Activated CD8-positive, alpha-beta T cell treated with anti-CD3 and anti-CD28 coated beads, Interleukin-2, amount 10 ng/mL, durations not matched to agents 7 days and 5 days (primary cell): Measurements from ENCODE around the gene TGFBR2. TPM values are rescaled to one million over a fixed set of nuclear protein-coding genes. Genes with fewer than 3 reads are reported as not detected.
A peak's percentile ranks its signal among the peaks of the same experiment; 100 is the strongest.
"Not testable (repeated sequence)": the region's sequence is repeated elsewhere in the genome, so short reads cannot be mapped to it uniquely, and the experiment has no call there.

Source experiments
- ATAC-seq: fragments of 150-1000 bp; cut with Tn5 transposase; one replicate; pipeline ENCODE4 v1.10.0; 2021; ENCODE audit warnings: moderate library complexity
- CTCF ChIA-PET: fragments of 350-600 bp; sonication (Branson Sonifier 250); formaldehyde crosslinking; loops from one replicate; lab custom pipeline; 2021; ENCODE audit warnings: antibody characterized with exemption; lab: Charles Lee
- POLR2A ChIA-PET: fragments of 350-600 bp; sonication (Branson Sonifier 250); formaldehyde crosslinking; loops from one replicate; lab custom pipeline; 2021; ENCODE audit warnings: antibody characterized with exemption; lab: Charles Lee
- DNase-seq: peaks from one replicate; pipeline ENCODE4 v3.0.0-alpha.2; 2020
- H3K27ac Mint-ChIP-seq: one replicate; pipeline ENCODE4 v1.8.0; 2021; ENCODE audit warnings: mild to moderate bottlenecking, mixed read lengths
- H3K27me3 Mint-ChIP-seq: one replicate; pipeline ENCODE4 v1.8.0; 2021; ENCODE audit warnings: low read depth, mixed read lengths
- H3K36me3 Mint-ChIP-seq: one replicate; pipeline ENCODE4 v1.8.0; 2021; ENCODE audit warnings: low read depth, mixed read lengths
- H3K4me1 Mint-ChIP-seq: one replicate; pipeline ENCODE4 v1.8.0; 2021; ENCODE audit warnings: low read depth, mixed read lengths
- H3K4me3 Mint-ChIP-seq: one replicate; pipeline ENCODE4 v1.8.0; 2021; ENCODE audit warnings: mild to moderate bottlenecking, mixed read lengths
- H3K9me3 Mint-ChIP-seq: one replicate; pipeline ENCODE4 v1.8.0; 2022; ENCODE audit warnings: mixed read lengths; ENCODE audit not compliant: insufficient read depth
- total RNA-seq, 2 experiments: library from RNA; stranded (reverse); gene quantifications; one replicate each; pipeline ENCODE4 v1.2.3, GENCODE V29; 2021

The TGFBR2 gene
- total RNA-seq, 2 experiments from 2014 or later = 62.7 to 64.5 TPM

GRCh38 chr3:30620402-30621360, 14.3 kb downstream of the TGFBR2 start:
- no peaks in the 10 kb centered on the region for H3K27me3 Mint-ChIP-seq
- CTCF ChIA-PET = interaction anchor here (0.7 to 11.3 kb wide), 6 partner anchors 10 to 272 kb away, joined by 3 to 91 read pairs (median 4); partner anchors contain the start of gene TGFBR2
- POLR2A ChIA-PET = interaction anchor here (0.7 to 1.9 kb wide), 4 partner anchors 9 to 14 kb away, joined by 3 to 6 read pairs (median 4); partner anchors contain the start of gene TGFBR2
- H3K9me3 Mint-ChIP-seq = no peaks in the 10 kb centered on the region
- peak; percentile 56 for ATAC-seq
- H3K36me3 Mint-ChIP-seq = peaks cover 78% of the 10 kb centered on the region
- DNase-seq = no peak
- H3K4me1 Mint-ChIP-seq = peaks cover 92% of the 10 kb centered on the region
- peak overlapping the region; percentile 88 for H3K27ac Mint-ChIP-seq
- peak overlapping the region; percentile 59 for H3K4me3 Mint-ChIP-seq

DNA sequence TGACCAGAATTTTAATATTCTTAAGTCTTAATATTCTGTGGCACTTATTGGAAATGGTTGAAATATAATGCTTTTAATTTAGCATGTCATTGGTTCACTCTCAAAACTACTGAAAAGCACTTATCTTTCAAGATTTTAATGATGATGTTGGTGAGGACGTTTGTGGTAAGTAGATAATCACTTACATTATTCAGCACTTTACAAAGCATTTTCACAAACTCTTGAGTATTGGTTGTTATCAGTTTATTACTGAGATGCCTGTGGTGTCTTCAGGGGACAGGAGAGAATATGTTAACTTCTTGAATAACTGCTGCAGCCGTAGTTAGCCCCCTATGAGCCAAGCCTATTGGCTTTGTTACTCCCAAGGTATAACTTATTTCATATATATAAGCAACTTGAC, 15.2 kb downstream of the TGFBR2 start:
- no peak for DNase-seq
- ChIA-PET CTCF (interaction anchor here (0.8 to 1.9 kb wide), 2 partner anchors 11 to 20 kb away, joined by 3 to 5 read pairs; no protein-coding TSS in a partner anchor), POLR2A (interaction anchor here (1.3 to 1.9 kb wide), 2 partner anchors 8 to 14 kb away, joined by 3 to 5 read pairs; no protein-coding TSS in a partner anchor)
- no peaks in the 10 kb centered on the region for H3K9me3 Mint-ChIP-seq
- H3K4me3 Mint-ChIP-seq = peak overlapping the region; percentile 39
- peak overlapping the region; percentile 65 for H3K27ac Mint-ChIP-seq
- ATAC-seq = no peak
- peaks cover 82% of the 10 kb centered on the region for H3K36me3 Mint-ChIP-seq
- no peaks in the 10 kb centered on the region for H3K27me3 Mint-ChIP-seq
- H3K4me1 Mint-ChIP-seq = peaks cover 93% of the 10 kb centered on the region

DNA sequence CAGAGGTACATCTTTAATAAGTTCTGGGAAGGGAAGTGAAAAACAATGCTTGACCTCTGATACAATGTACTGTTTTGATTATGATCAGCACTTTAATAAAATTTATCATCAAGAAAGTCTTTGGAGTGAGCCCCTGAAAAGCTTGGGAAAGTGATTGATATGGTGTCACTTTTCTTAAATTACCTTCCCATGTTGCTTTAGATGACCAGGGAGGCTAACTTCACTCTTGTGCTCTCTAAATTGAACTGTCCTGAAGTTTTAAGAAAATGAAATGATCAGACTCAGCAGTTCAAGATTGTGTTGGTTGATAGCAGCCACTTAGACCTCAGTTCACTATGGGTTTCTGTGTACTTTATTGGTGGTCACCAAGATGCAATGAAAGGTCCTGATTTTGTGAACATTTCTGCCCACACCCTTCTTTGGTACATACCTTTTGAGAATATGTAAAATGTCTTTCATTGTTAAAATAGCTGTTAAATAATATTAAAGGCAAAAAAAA, 15.7 kb downstream of the TGFBR2 start:
- no peaks in the 10 kb centered on the region for H3K27me3 Mint-ChIP-seq
- ATAC-seq = no peak
- POLR2A ChIA-PET = interaction anchor here (0.7 to 1.5 kb wide), 6 partner anchors 9 to 25 kb away, joined by 3 to 8 read pairs (median 4); partner anchors contain the start of gene TGFBR2

GRCh38 chr3:30622790-30623189, 16.4 kb downstream of the TGFBR2 start:
- DNase-seq (no peak), ATAC-seq (no peak)
- POLR2A ChIA-PET = interaction anchor here (0.7 to 1.5 kb wide), 10 partner anchors 8 to 36 kb away, joined by 3 to 8 read pairs (median 4); partner anchors contain the start of gene TGFBR2
- Mint-ChIP-seq H3K4me1 (peaks cover 91% of the 10 kb centered on the region), H3K4me3 (peak overlapping the region; percentile 58), H3K36me3 (peaks cover 78% of the 10 kb centered on the region), H3K27me3 (no peaks in the 10 kb centered on the region), H3K27ac (peak overlapping the region; percentile 65), H3K9me3 (no peaks in the 10 kb centered on the region)
- CTCF ChIA-PET = interaction anchor here (0.7 to 1.2 kb wide), 4 partner anchors 10 to 71 kb away, joined by 3 to 4 read pairs (median 3); no protein-coding TSS in a partner anchor

More for the DNA sequence above, 15.7 kb downstream of the TGFBR2 start:
- H3K27ac Mint-ChIP-seq = peak overlapping the region; percentile 65
- H3K36me3 Mint-ChIP-seq = peaks cover 79% of the 10 kb centered on the region
- peak overlapping the region; percentile 58 for H3K4me3 Mint-ChIP-seq
- CTCF ChIA-PET = interaction anchor here (0.7 to 1.2 kb wide), 2 partner anchors 9 to 71 kb away, joined by 3 to 4 read pairs; no protein-coding TSS in a partner anchor
- peaks cover 92% of the 10 kb centered on the region for H3K4me1 Mint-ChIP-seq
- H3K9me3 Mint-ChIP-seq = no peaks in the 10 kb centered on the region
- DNase-seq = no peak

GRCh38 chr3:30623351-30623750, 16.9 kb downstream of the TGFBR2 start:
- ChIA-PET POLR2A (interaction anchor here (0.7 to 1.5 kb wide), 7 partner anchors 8 to 36 kb away, joined by 3 to 8 read pairs (median 5); partner anchors contain the start of gene TGFBR2), CTCF (interaction anchor here (1.0 to 2.4 kb wide), 3 partner anchors 8 to 16 kb away, joined by 3 to 8 read pairs (median 3); no protein-coding TSS in a partner anchor)
- DNase-seq (no peak), ATAC-seq (no peak)
- Mint-ChIP-seq H3K4me3 (peak overlapping the region; percentile 58), H3K9me3 (no peaks in the 10 kb centered on the region), H3K27ac (peak overlapping the region; percentile 65), H3K36me3 (peaks cover 75% of the 10 kb centered on the region), H3K27me3 (no peaks in the 10 kb centered on the region), H3K4me1 (peaks cover 91% of the 10 kb centered on the region)

DNA sequence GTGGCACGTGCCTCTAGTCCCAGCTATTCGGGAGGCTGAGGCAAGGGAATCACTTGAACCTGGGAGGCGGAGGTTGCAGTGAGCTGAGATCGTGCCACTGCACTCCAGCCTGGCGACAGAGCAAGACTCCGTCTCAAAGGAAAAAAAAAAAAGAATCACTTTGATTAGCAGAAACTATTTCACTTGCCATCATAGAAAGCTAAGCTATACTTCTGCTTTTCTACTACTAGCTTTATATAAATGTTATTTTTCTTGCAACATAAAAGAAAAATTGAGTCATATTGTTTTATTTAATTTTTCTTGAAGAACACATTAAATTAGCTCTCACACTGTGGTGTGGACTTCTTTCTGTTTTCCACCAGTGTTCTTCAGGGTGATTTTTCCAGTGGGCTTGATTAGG, 18.1 kb downstream of the TGFBR2 start:
- peak overlapping the region; percentile 65 for H3K27ac Mint-ChIP-seq
- CTCF ChIA-PET = interaction anchor here (1.1 to 2.4 kb wide), 5 partner anchors 9 to 34 kb away, joined by 3 to 8 read pairs (median 5); partner anchors contain the start of gene TGFBR2
- not testable (repeated sequence) for H3K9me3 Mint-ChIP-seq

DNA sequence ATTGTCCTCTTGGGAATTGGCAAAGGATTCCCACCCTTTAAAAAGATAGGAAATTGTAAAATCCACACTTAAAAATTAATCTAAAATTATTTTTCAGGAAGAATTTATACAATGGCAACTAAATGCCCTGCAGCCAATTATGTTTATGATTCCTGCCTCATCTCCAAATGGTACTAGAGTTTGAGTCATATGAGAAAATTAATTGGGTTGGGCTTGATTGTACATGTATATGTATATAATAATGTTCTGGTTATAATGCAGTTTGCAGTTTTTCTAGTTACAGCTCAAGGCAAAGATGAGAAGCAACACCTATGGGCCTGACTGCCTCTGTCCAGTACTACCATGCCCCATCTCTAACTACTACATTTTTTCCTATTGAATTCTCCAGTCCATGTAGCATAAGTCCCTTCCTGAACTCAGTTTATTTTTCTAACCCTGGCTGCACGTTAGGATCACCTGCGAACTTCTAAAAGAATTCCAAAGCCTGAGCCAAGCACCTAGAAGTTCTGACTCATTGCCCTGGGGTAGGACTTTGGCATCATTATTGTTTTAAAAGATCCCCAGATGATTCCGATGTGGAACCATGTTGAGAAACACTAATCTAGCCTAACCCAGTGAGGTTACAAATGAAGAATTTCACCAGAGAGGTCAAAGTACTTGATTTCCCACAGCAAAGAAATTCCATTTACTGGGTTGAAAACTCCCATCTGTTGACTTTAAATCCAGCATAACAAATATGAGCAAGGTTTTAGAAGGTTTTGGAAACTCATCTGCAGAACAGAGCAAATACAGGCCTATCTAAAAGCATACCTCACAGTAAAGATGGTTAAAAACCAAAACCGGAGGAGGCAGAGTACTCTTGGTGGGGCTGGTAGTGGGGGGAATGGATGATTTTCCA, 19.4 kb downstream of the TGFBR2 start:
- Mint-ChIP-seq H3K36me3 (peaks cover 75% of the 10 kb centered on the region), H3K27me3 (no peaks in the 10 kb centered on the region), H3K27ac (peak overlapping the region; percentile 68), H3K9me3 (no peaks in the 10 kb centered on the region), H3K4me1 (peaks cover 91% of the 10 kb centered on the region), H3K4me3 (no peak overlapping the region)
- DNase-seq = no peak
- ChIA-PET CTCF (interaction anchor here (1.0 to 2.4 kb wide), 6 partner anchors 10 to 291 kb away, joined by 3 to 8 read pairs (median 4); partner anchors contain the start of gene TGFBR2), POLR2A (interaction anchor here (0.6 to 0.8 kb wide), 3 partner anchors 18 to 23 kb away, joined by 3 read pairs; partner anchors contain the start of gene TGFBR2)
- no peak for ATAC-seq

More for the DNA sequence above, 18.1 kb downstream of the TGFBR2 start:
- H3K36me3 Mint-ChIP-seq = peaks cover 75% of the 10 kb centered on the region
- peak; percentile 18 for DNase-seq
- ATAC-seq, H3K4me3 Mint-ChIP-seq, H3K27me3 Mint-ChIP-seq: not testable (repeated sequence)
- POLR2A ChIA-PET = interaction anchor here (0.6 to 0.8 kb wide), 2 partner anchors 17 to 24 kb away, joined by 3 to 5 read pairs; no protein-coding TSS in a partner anchor
- H3K4me1 Mint-ChIP-seq = peaks cover 91% of the 10 kb centered on the region

GRCh38 chr3:30626443-30627180, 20.2 kb downstream of the TGFBR2 start:
- no peak for DNase-seq
- Mint-ChIP-seq H3K9me3 (no peaks in the 10 kb centered on the region), H3K27ac (peak overlapping the region; percentile 68), H3K4me3 (no peak overlapping the region), H3K27me3 (no peaks in the 10 kb centered on the region), H3K36me3 (peaks cover 73% of the 10 kb centered on the region), H3K4me1 (peaks cover 91% of the 10 kb centered on the region)
- POLR2A ChIA-PET = interaction anchor here (0.9 to 1.0 kb wide), 2 partner anchors 17 to 20 kb away, joined by 3 to 6 read pairs; partner anchors contain the start of gene TGFBR2
- ATAC-seq = no peak
- CTCF ChIA-PET = interaction anchor here (1.1 to 1.2 kb wide), 2 partner anchors 12 to 28 kb away, joined by 3 read pairs; no protein-coding TSS in a partner anchor

- DNase-seq (peak; percentile 21), ATAC-seq (peak; percentile 14)
- ChIA-PET CTCF (interaction anchor here (0.8 to 7.8 kb wide), 22 partner anchors 9 to 585 kb away, joined by 3 to 91 read pairs (median 6); partner anchors contain the start of gene TGFBR2), POLR2A (interaction anchor here (1.0 to 4.8 kb wide), 12 partner anchors 8 to 39 kb away, joined by 3 to 39 read pairs (median 6); partner anchors contain the start of gene TGFBR2)
- no peaks in the 10 kb centered on the region for H3K9me3 Mint-ChIP-seq
- peak overlapping the region; percentile 79 for H3K27ac Mint-ChIP-seq
- H3K36me3 Mint-ChIP-seq = peaks cover 76% of the 10 kb centered on the region
- peak overlapping the region; percentile 25 for H3K4me3 Mint-ChIP-seq
- no peaks in the 10 kb centered on the region for H3K27me3 Mint-ChIP-seq
- H3K4me1 Mint-ChIP-seq = peaks cover 91% of the 10 kb centered on the region
These were observed 22.0 kb downstream of the TGFBR2 start for GRCh38 chr3:30628205-30628900.
